ENCODE results near the gene LAGE3.

LAGE3 gene

DNA sequence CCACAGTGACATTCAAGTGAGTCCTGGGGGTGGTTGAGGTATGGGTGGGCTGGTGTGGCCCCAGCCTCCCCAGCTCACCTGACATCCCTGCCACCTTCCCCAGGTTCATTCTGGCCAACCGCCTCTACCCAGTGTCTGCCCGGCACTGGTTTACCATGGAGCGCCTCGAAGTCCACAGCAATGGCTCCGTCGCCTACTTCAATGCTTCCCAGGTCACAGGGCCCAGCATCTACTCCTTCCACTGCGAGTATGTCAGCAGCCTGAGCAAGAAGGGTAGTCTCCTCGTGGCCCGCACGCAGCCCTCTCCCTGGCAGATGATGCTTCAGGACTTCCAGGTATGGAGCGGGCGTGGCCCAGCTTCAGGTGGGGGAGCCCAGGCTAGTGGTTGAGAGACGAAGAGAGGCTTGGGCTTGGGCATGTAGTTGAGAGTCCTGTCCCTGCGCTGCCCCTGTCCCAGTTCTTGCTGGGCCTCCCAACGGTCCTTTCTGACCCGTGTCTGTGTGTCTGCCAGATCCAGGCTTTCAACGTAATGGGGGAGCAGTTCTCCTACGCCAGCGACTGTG lies 43.8 kb downstream of the LAGE3 start:
- DNase-seq (ENCODE audit: low spot score): no peak

DNA sequence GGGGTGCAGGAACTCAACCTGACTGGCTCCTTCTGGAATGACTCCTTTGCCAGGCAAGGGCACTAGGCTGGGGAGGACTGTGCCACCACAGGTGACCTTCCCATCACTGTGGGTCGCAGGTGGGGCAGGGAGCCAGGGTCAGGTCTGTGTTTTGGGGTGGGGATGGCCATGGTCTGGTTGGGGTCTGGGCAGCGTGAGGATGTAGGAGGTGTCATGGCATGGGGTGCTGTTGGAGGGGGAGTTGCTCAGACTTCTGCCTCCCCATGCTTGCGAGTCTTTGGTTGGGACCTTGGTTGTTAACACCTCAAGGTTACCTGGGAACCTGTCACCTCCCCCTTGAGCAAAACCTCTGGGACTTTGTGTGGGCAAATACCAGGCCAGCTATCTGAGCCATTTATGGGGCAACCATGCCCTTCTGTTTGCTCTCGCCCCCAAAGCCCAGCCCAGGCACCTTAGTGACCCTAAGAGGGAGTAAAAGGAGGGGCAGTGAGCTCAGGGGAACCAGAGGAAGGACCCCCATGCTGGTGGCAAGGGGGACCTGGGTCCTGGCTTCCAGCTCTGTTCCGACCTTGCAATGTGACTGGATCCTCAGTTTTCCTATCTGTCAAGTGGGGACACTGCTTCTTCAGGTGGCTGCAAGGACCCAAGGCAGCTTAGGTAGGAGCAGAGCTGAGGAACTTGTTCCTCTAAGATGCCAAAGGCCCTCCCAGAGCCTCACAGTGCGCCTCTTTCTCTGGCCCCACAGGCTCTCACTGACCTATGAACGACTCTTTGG lies 44.5 kb downstream of the LAGE3 start:
- DNase-seq (ENCODE audit: low spot score): no peak

DNA sequence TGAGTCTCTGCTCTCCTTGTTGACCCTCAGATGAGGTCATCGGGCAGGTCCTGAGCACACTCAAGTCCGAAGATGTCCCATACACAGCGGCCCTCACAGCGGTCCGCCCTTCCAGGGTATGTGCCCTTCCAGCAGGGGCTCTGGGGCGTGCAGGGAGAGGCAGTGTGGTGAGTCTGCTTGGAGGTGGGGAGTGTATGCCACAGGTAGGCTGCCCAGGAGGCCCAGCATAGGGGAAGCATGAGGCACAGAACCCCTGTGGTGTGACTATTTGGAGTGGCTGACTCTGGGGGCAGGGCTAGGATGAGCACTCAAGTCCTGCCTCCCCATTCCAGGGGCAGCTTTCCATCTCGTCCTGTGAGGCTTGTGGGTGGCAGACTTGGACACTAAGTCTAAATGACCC lies 45.5 kb downstream of the LAGE3 start:
- no peak for DNase-seq (ENCODE audit: low spot score)

DNA sequence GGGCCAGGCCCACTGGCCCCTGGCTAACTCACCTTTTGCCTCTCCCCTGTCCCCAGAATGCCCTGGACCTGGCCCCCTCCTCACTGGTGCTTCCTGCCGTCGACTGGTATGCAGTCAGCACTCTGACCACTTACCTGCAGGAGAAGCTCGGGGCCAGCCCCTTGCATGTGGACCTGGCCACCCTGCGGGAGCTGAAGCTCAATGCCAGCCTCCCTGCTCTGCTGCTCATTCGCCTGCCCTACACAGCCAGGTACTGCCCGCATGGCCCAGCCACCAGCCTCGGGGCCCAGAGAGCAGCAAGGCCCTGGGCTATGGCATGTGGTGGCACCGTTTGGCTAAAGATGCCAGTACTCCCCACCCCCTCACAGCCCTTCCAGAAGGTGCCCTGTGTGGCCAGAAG lies 46.9 kb downstream of the LAGE3 start:
- no peak for DNase-seq (ENCODE audit: low spot score)

DNA sequence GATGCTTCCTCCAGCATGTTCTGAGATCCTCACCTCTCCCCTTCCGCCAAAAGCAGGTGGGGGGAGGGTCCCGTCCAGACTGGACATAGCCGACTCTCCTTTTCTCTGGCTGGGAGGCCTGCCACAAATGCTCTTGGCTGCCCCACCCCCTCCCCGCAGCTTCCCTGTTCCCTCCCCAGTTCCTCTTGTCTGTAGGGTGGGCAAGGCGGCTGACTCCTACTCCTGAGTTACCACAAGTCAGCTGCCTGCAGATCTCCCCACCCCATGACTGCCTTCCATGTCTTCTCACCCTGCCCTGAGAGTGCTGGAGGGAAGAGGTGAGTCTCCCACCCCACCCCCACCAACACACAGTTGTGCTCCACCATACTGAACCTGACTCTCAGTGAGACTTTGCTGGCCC lies 47.7 kb downstream of the LAGE3 start:
- DNase-seq (ENCODE audit: low spot score): no peak

DNA sequence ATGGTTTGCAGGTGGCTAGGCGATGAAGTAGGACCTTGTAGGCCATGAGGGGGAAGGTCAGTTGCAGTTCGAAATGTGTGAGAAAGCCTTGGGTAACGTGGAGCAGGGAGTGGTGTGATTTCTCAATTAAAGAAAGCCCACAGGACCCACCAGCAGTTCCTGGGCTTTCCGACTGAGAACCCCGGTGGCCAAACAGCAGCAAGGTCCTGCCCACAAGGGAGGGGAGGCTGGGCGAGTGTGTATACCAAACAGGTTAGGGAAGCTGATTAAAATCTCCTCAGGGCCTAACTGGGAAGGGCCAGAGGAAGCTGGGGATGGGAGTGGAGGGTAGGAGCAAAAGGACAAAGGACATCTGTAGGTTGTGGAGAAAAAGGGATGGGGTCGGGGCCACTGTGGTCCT lies 48.2 kb downstream of the LAGE3 start:
- DNase-seq (ENCODE audit: low spot score): no peak

DNA sequence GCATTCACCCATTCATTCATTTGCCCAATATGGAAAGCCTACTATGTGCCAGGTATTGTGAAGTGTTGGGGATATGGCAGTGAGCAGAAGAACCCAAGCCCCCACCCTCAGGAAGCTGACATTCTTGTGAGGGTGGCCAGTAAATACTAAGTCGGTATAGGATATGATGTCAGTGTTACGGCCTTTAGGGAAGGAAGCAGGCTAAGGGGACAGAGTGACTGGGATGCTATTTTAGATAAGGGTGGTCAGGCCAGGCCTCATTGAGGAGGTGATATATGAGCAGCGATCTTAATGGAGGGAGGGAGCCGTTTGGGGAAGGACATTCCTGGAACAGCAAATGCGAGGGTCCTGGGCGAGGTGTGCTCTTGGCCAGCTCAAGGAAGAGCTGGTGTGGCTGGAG lies 48.6 kb downstream of the LAGE3 start:
- no peak for DNase-seq (ENCODE audit: low spot score)

DNA sequence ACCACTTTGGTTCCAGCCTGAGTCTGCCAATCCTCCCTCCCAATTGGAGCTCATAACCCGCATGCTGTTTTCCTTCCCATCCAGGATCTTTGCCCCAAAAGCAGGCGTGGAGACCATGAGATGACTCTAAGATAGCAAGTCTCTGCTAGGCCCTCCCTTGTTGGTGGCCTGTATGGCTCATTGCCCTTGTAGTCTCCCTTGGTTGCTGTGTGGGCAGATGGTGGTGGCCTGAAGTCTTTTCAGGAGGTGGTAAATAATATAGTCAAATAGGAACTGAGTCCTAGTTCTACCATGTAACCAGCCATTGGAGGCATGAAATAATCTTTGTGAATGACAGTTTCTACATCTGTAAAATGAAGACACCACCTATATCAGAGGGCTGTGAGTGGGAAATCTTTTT lies 49.4 kb downstream of the LAGE3 start:
- no peak for DNase-seq (ENCODE audit: low spot score)

DNA sequence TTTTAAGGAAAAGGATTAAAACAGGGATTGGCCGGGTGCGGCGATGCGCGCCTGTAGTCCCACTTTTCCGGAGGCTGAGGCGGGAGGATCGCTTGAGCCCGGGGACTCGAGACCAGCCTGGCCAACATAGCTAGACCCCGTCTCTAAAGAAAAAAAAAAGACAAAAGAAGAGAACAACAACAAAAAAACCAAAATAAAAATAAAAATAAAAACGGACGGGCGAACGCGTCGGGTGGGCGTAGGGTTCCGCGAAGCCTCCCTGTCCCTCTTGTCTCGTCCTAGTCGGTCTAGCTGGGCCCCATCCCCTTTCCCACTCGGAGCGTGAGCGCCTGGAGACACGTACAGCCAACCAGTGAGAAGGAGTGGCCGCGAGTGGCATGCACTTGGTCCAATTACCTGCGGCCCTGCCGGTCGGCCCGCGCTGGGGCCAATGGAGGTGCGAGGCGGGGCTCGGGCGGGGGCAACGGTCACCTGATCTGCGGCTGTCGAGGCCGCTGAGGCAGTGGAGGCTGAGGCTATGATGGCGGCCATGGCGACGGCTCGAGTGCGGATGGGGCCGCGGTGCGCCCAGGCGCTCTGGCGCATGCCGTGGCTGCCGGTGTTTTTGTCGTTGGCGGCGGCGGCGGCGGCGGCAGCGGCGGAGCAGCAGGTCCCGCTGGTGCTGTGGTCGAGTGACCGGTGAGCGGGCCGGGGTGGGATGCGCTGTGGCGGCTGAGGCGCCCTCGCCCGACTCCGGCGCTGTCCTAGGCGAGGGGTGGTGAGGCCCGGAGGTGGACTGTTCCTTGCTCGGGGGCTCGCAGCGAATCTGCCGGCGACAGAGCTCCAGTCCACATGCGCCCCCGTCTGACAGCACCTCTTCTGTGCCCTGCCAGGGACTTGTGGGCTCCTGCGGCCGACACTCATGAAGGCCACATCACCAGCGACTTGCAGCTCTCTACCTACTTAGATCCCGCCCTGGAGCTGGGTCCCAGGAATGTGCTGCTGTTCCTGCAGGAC lies 50.6 kb downstream of the LAGE3 start, which contains the start of gene ATP6AP1:
Gene ATP6AP1, plus strand, starts transcription at position 502 of the 996 bp plus-strand sequence. Its CDS starts 16 bp downstream, at position 518.
- DNase-seq (ENCODE audit: low spot score): peak; percentile 90
